HFF-Myc (cell line): Measurements from ENCODE around the gene ACTN1.

Source experiments
- DNase-seq: peaks from one replicate; pipeline ENCODE4 v3.0.0-alpha.2; 2011; ENCODE audit warnings: low read depth; ENCODE audit errors: extremely low read depth
- H3K4me3 ChIP-seq: replicated peaks from 2 replicates; pipeline ENCODE4 v1.5.1; 2011; ENCODE audit warnings: low read depth, mild to moderate bottlenecking, control low read depth, low read length
- CTCF ChIP-seq: IDR thresholded peaks from 2 replicates; pipeline ENCODE4 v1.5.1; 2012; ENCODE audit warnings: mild to moderate bottlenecking, low read depth, low read length, control low read depth; ENCODE audit errors: missing control alignments

Gene ACTN1

GRCh38 chr14:69003626-69004025 lies 24.5 kb upstream of the ACTN1 start:
- no peak for TF ChIP-seq CTCF
- no peak overlapping the region for H3K4me3 ChIP-seq
- DNase-seq: no peak

- no peak overlapping the region for H3K4me3 ChIP-seq
- no peak for DNase-seq
Measured at GRCh38 chr14:69002069-69002468, 23.0 kb upstream of the ACTN1 start.

GRCh38 chr14:69001375-69001774 lies 22.3 kb upstream of the ACTN1 start:
- TF ChIP-seq CTCF: no peak
- DNase-seq: no peak

More at GRCh38 chr14:69002069-69002468, 23.0 kb upstream of the ACTN1 start:
- TF ChIP-seq CTCF: peak; percentile 22

GRCh38 chr14:68998062-68998461 lies 19.0 kb upstream of the ACTN1 start:
- DNase-seq: no peak
- no peak for TF ChIP-seq CTCF

More at GRCh38 chr14:69001375-69001774, 22.3 kb upstream of the ACTN1 start:
- H3K4me3 ChIP-seq: no peak overlapping the region

GRCh38 chr14:68995731-68996130 lies 16.6 kb upstream of the ACTN1 start:
- TF ChIP-seq CTCF: no peak
- H3K4me3 ChIP-seq: no peak overlapping the region
- no peak for DNase-seq

More at GRCh38 chr14:68998062-68998461, 19.0 kb upstream of the ACTN1 start:
- H3K4me3 ChIP-seq: no peak overlapping the region

- no peak overlapping the region for H3K4me3 ChIP-seq
- DNase-seq: no peak
- TF ChIP-seq CTCF: no peak
Measured at GRCh38 chr14:68994056-68994455, 15.0 kb upstream of the ACTN1 start.

- no peak for TF ChIP-seq CTCF
- no peak for DNase-seq
- no peak overlapping the region for H3K4me3 ChIP-seq
Measured at GRCh38 chr14:68987653-68988036, 8.5 kb upstream of the ACTN1 start.
